Spleen (tissue), 7 donors: Measurements from ENCODE around the gene CHD9.

Source experiments
- POLR2A ChIP-seq, 3 donors: fragments of 450-650 bp; IDR thresholded peaks; one replicate each; pipeline ENCODE4 v1.5.1; 2017; ENCODE audit warnings: antibody characterized with exemption in 3 of 3, mild to moderate bottlenecking in 1 of 3
- POLR2AphosphoS5 ChIP-seq, 3 donors: sonication (generic); formaldehyde crosslinking; IDR thresholded peaks; one replicate each; pipeline ENCODE4 v1.5.1; 2017; ENCODE audit warnings: antibody characterized with exemption in 3 of 3
- TF ChIP-seq, protein P1 (sequence below), 11 experiments: fragments of 200-600 bp in 7 of 11; fragments of 450-650 bp in 4 of 11; sonication (generic) in 4 of 11; IDR thresholded peaks in 8 of 11; conservative IDR thresholded peaks in 3 of 11; 1 replicate in 7 of 11; 2 replicates in 4 of 11; pipeline versions ENCODE4 v1.4.0 to v1.8.0; 2016 to 2021; ENCODE audit warnings: antibody characterized with exemption in 11 of 11, inconsistent platforms in 4 of 11, mild to moderate bottlenecking in 1 of 11
- donor health status: DM: no; HTN: no; CAD: no; lungs with moderate emphysema.
- donor health status: DM: no; HTN: no; CAD: no.
- donor health status: DM: no; HTN: no; CAD: no.

- TF ChIP-seq, protein P1, sequence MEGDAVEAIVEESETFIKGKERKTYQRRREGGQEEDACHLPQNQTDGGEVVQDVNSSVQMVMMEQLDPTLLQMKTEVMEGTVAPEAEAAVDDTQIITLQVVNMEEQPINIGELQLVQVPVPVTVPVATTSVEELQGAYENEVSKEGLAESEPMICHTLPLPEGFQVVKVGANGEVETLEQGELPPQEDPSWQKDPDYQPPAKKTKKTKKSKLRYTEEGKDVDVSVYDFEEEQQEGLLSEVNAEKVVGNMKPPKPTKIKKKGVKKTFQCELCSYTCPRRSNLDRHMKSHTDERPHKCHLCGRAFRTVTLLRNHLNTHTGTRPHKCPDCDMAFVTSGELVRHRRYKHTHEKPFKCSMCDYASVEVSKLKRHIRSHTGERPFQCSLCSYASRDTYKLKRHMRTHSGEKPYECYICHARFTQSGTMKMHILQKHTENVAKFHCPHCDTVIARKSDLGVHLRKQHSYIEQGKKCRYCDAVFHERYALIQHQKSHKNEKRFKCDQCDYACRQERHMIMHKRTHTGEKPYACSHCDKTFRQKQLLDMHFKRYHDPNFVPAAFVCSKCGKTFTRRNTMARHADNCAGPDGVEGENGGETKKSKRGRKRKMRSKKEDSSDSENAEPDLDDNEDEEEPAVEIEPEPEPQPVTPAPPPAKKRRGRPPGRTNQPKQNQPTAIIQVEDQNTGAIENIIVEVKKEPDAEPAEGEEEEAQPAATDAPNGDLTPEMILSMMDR (IDR thresholded peaks at IDR 0.05 in 8 of 11, conservative IDR thresholded peaks at IDR 0.05 in 3 of 11): no peak
- TF ChIP-seq POLR2AphosphoS5 (IDR thresholded peaks at IDR 0.05) (no peak), POLR2A (IDR thresholded peaks at IDR 0.05) (no peak)
Observed at GRCh38 chr16:53078247-53078646, 23.5 kb downstream of the CHD9 start.
